H1 (cell line): Measurements from ENCODE around the gene NRIP3. TPM values are rescaled to one million over a fixed set of nuclear protein-coding genes. Genes with fewer than 3 reads are reported as not detected.

Experiments
- CTCF ChIA-PET: fragments of 300-600 bp; sonication (Branson Sonifier 250); formaldehyde crosslinking; loops from one replicate; lab custom pipeline; 2021; ENCODE audit not compliant: partially characterized antibody; lab: Charles Lee
- POLR2A ChIA-PET: fragments of 300-600 bp; sonication (Branson Sonifier 250); formaldehyde crosslinking; loops from one replicate; lab custom pipeline; 2021; ENCODE audit warnings: inconsistent platforms; ENCODE audit not compliant: partially characterized antibody; lab: Charles Lee
- DNase-seq, 2 experiments: peaks; one replicate each; pipeline versions ENCODE4 v3.0.0 to v3.0.0-alpha.2; 2010 to 2022; ENCODE audit warnings: low spot score in 2 of 2, low read depth in 1 of 2, mixed read lengths in 1 of 2
- FAIRE-seq: peaks from 2 replicates; lab custom pipeline; 2011; peaks lifted over from hg19 to GRCh38; lab: Jason Lieb, UNC
- H2AFZ ChIP-seq: 2 replicates; pipeline ENCODE4 v1.8.1; 2012; ENCODE audit warnings: low read length, inconsistent platforms
- H2AK5ac ChIP-seq: 2 replicates; pipeline ENCODE4 v1.6.1; 2013; ENCODE audit warnings: low read depth, low read length
- H2BK120ac ChIP-seq: replicated peaks from 2 replicates; pipeline ENCODE3; 2013; ENCODE audit warnings: low read depth, low read length, inconsistent platforms
- H2BK12ac ChIP-seq: 2 replicates; pipeline ENCODE4 v1.6.1; 2013; ENCODE audit warnings: low read depth, low read length
- H2BK15ac ChIP-seq: 2 replicates; pipeline ENCODE4 v1.6.1; 2013; ENCODE audit warnings: low read length
- H2BK20ac ChIP-seq: 2 replicates; pipeline ENCODE4 v1.6.1; 2013; ENCODE audit warnings: low read length
- H2BK5ac ChIP-seq: 2 replicates; pipeline ENCODE4 v1.6.1; 2013; ENCODE audit warnings: low read depth, low read length
- H3K14ac ChIP-seq: 2 replicates; pipeline ENCODE4 v1.6.1; 2013; ENCODE audit warnings: inconsistent platforms; ENCODE audit not compliant: insufficient read length
- H3K18ac ChIP-seq: 2 replicates; pipeline ENCODE4 v1.6.1; 2013; ENCODE audit warnings: low read length; ENCODE audit errors: extremely low read depth
- H3K23ac ChIP-seq: 2 replicates; pipeline ENCODE4 v1.6.1; 2013; ENCODE audit warnings: inconsistent platforms; ENCODE audit not compliant: insufficient read length
- H3K23me2 ChIP-seq: 2 replicates; pipeline ENCODE4 v1.6.1; 2013; ENCODE audit warnings: low read depth, low read length
- H3K27ac ChIP-seq: 2 replicates; pipeline ENCODE4 v1.6.1; 2011; ENCODE audit warnings: low read depth, low read length, inconsistent platforms
- H3K27me3 ChIP-seq, 4 experiments: replicated peaks in 1 of 4; 1 replicate in 1 of 4; 2 replicates in 3 of 4; pipeline versions ENCODE4 v1.6.1 to v1.8.1; 2011 to 2013; ENCODE audit warnings: low read length in 3 of 4, mild to moderate bottlenecking in 3 of 4, inconsistent platforms in 2 of 4, mixed read lengths in 2 of 4, moderate library complexity in 1 of 4; ENCODE audit not compliant: control insufficient read depth in 3 of 4, insufficient read depth in 3 of 4; ENCODE audit errors: extremely low read depth in 1 of 4
- H3K36me3 ChIP-seq, 4 experiments: 2 replicates each; pipeline versions ENCODE4 v1.6.1 to v1.8.1; 2011 to 2013; ENCODE audit warnings: mild to moderate bottlenecking in 4 of 4, low read length in 3 of 4, moderate library complexity in 2 of 4, control low read depth in 1 of 4, inconsistent platforms in 1 of 4; ENCODE audit not compliant: insufficient read depth in 4 of 4, control insufficient read depth in 2 of 4
- H3K4ac ChIP-seq: replicated peaks from 2 replicates; pipeline ENCODE3; 2013; ENCODE audit warnings: low read length, low read depth, mixed read lengths, inconsistent platforms; ENCODE audit not compliant: insufficient read length
- H3K4me1 ChIP-seq, 4 experiments: replicated peaks in 1 of 4; 1 replicate in 1 of 4; 2 replicates in 3 of 4; pipeline versions ENCODE4 v1.6.1 to v1.8.1; 2011 to 2013; ENCODE audit warnings: low read length in 3 of 4, inconsistent platforms in 2 of 4, mixed read lengths in 1 of 4; ENCODE audit not compliant: insufficient read depth in 4 of 4, control insufficient read depth in 3 of 4
- H3K4me2 ChIP-seq, 2 experiments: 2 replicates each; pipeline versions ENCODE4 v1.6.1 to v1.8.1; 2011 to 2013; ENCODE audit warnings: low read depth in 2 of 2, low read length in 2 of 2, control low read depth in 1 of 2, inconsistent platforms in 1 of 2, mild to moderate bottlenecking in 1 of 2; ENCODE audit not compliant: insufficient read depth in 1 of 2
- H3K4me3 ChIP-seq, 4 experiments: fragments of 200-600, 300-600 bp in 1 of 4; sonication (generic), shearing (Covaris generic), sonication (Bioruptor Twin) in 1 of 4; 2 replicates each; pipeline versions ENCODE4 v1.5.1 to v1.8.1; 2011 to 2016; ENCODE audit warnings: low read length in 4 of 4, low read depth in 3 of 4, control low read depth in 2 of 4, inconsistent platforms in 2 of 4, mild to moderate bottlenecking in 2 of 4, mixed read lengths in 1 of 4, moderate library complexity in 1 of 4; ENCODE audit not compliant: insufficient read depth in 2 of 4; ENCODE audit errors: extremely low read depth in 1 of 4
- H3K56ac ChIP-seq: replicated peaks from 2 replicates; pipeline ENCODE3; 2013; ENCODE audit warnings: low read depth, mild to moderate bottlenecking, mixed read lengths, low read length, inconsistent platforms; ENCODE audit not compliant: insufficient read length
- H3K79me1 ChIP-seq: 2 replicates; pipeline ENCODE4 v1.6.1; 2013; ENCODE audit warnings: low read depth, low read length, control low read depth
- H3K79me2 ChIP-seq, 2 experiments: 2 replicates each; pipeline versions ENCODE4 v1.6.1 to v1.8.1; 2012 to 2013; ENCODE audit warnings: low read length in 2 of 2, mild to moderate bottlenecking in 2 of 2, inconsistent platforms in 1 of 2; ENCODE audit not compliant: insufficient read depth in 2 of 2, control insufficient read depth in 1 of 2
- H3K9ac ChIP-seq, 4 experiments: replicated peaks in 1 of 4; 1 replicate in 1 of 4; 2 replicates in 3 of 4; pipeline versions ENCODE4 v1.6.1 to v1.8.1; 2011 to 2013; ENCODE audit warnings: low read depth in 3 of 4, low read length in 3 of 4, control low read depth in 2 of 4, mild to moderate bottlenecking in 2 of 4, moderate library complexity in 2 of 4, inconsistent platforms in 1 of 4; ENCODE audit errors: extremely low read depth in 1 of 4
- H3K9me3 ChIP-seq, 2 experiments: 2 replicates each; pipeline versions ENCODE4 v1.6.1 to v1.8.1; 2012 to 2013; ENCODE audit warnings: mild to moderate bottlenecking in 2 of 2, moderate library complexity in 2 of 2, control low read depth in 1 of 2, inconsistent platforms in 1 of 2, low read depth in 1 of 2, low read length in 1 of 2, mixed read lengths in 1 of 2; ENCODE audit not compliant: insufficient read depth in 2 of 2
- H4K20me1 ChIP-seq, 2 experiments: replicated peaks in 1 of 2; 2 replicates each; pipeline versions ENCODE3 to v1.8.1; 2011 to 2013; ENCODE audit warnings: inconsistent platforms in 2 of 2, low read length in 2 of 2, mild to moderate bottlenecking in 1 of 2; ENCODE audit not compliant: insufficient read depth in 2 of 2, control insufficient read depth in 1 of 2
- H4K5ac ChIP-seq: 2 replicates; pipeline ENCODE4 v1.6.1; 2013; ENCODE audit warnings: low read length, low read depth, mixed read lengths, inconsistent platforms; ENCODE audit not compliant: insufficient read length
- H4K8ac ChIP-seq: 2 replicates; pipeline ENCODE4 v1.8.0; 2013; ENCODE audit warnings: mild to moderate bottlenecking, moderate library complexity, low read length, inconsistent platforms; ENCODE audit not compliant: insufficient read depth; ENCODE audit errors: extremely low read depth
- H4K91ac ChIP-seq: replicated peaks from 2 replicates; pipeline ENCODE3; 2013; ENCODE audit warnings: low read length, mixed read lengths, inconsistent platforms; ENCODE audit not compliant: insufficient read length
- CREB1 ChIP-seq: IDR thresholded peaks from 2 replicates; pipeline ENCODE4 v1.6.1; 2012; ENCODE audit warnings: inconsistent platforms
- GABPA ChIP-seq: IDR thresholded peaks from 2 replicates; pipeline ENCODE4 v1.6.1; 2011; ENCODE audit warnings: mild to moderate bottlenecking, low read length, moderate library complexity, borderline replicate concordance; ENCODE audit not compliant: insufficient read depth
- HDAC2 ChIP-seq, 2 experiments: fragments of 300-600 bp in 1 of 2; sonication (generic) in 1 of 2; IDR thresholded peaks; 2 replicates each; pipeline ENCODE4 v1.6.1; 2011 to 2012; ENCODE audit warnings: low read depth in 2 of 2, low read length in 2 of 2, mild to moderate bottlenecking in 2 of 2, moderate library complexity in 2 of 2, borderline replicate concordance in 1 of 2, inconsistent platforms in 1 of 2
- RBBP5 ChIP-seq: IDR thresholded peaks from 2 replicates; pipeline ENCODE4 v1.7.1; 2012; ENCODE audit warnings: low read depth, mild to moderate bottlenecking, inconsistent platforms, low read length, moderate library complexity, borderline replicate concordance
- SIX5 ChIP-seq: IDR thresholded peaks from 2 replicates; pipeline ENCODE4 v1.6.1; 2011; ENCODE audit warnings: mild to moderate bottlenecking, low read depth, low read length
- SRF ChIP-seq: IDR thresholded peaks from 2 replicates; pipeline ENCODE4 v1.6.1; 2011; ENCODE audit warnings: mild to moderate bottlenecking, low read depth, low read length, moderate library complexity
- WGBS, 2 experiments: shearing (Covaris generic) in 1 of 2; methylation state at CpG; one replicate each; pipeline versions ENCODE4 v1.1.6 to v1.1.7; 2013 to 2015; ENCODE audit warnings: low lambda C conversion rate in 2 of 2, mixed read lengths in 2 of 2, inconsistent platforms in 1 of 2, low coverage in 1 of 2, missing lambda C conversion rate in 1 of 2; ENCODE audit not compliant: insufficient replicate concordance in 2 of 2, insufficient coverage in 1 of 2, insufficient read length in 1 of 2; ENCODE audit errors: extremely low coverage in 1 of 2, missing lambda C conversion rate in 1 of 2; 5-methylcytosine and 5-hydroxymethylcytosine counted together
- polyA plus RNA-seq, 7 experiments: library from polyadenylated mRNA; depleted of rRNA in 3 of 7; stranded (reverse) in 5 of 7; unstranded in 2 of 7; fragments of >200 nt in 5 of 7; fragments of 200-250 nt in 2 of 7; gene quantifications; 1 replicate in 5 of 7; 2 replicates in 1 of 7; 4 replicates in 1 of 7; pipeline versions ENCODE4 v1.2.1 to v1.2.3, GENCODE V29; 2011 to 2013; ENCODE audit warnings: missing spikeins in 2 of 7, mixed read lengths in 2 of 7
- total RNA-seq: library from RNA; stranded (reverse); fragmentation: NEBNext Ultra II Directional; extraction: Animal tissue kit (Norgen Biotek cat#: 25700); gene quantifications from 2 replicates; pipeline ENCODE4 v1.2.1, GENCODE V29; 2021

Gene NRIP3
- total and polyA plus RNA-seq, 2 of the 8 experiments (the other 6 are each of a cell fraction or from before 2014, with no cell fraction given), result 3.9 to 7.1 TPM

- H3K9me3 ChIP-seq, result no peaks in the 10 kb centered on the region
- peaks cover 3 to 11% (median 8%) of the 10 kb centered on the region in 4 experiments for H3K27me3 ChIP-seq
- CTCF ChIA-PET, result interaction anchor here (1.0 to 1.9 kb wide), 5 partner anchors 18 to 98 kb away, joined by 3 to 9 read pairs (median 3); no protein-coding TSS in a partner anchor
- FAIRE-seq (no peak), DNase-seq (no peak)
- no peak overlapping the region for H3K4me3 ChIP-seq
- no peak overlapping the region for H2AK5ac ChIP-seq
- no peak for TF ChIP-seq HDAC2 (IDR thresholded peaks at IDR 0.05; ENCODE audit: borderline replicate concordance in 1 of 2, low read depth in 2 of 2, low read length in 2 of 2)
- TF ChIP-seq SIX5, result no peak
- TF ChIP-seq SRF, result no peak
- TF ChIP-seq CREB1, result no peak
- TF ChIP-seq GABPA, result no peak
- no peak for TF ChIP-seq RBBP5
- TF ChIP-seq, all 59 proteins: peak for 0
- Histone ChIP-seq H4K5ac (no peak overlapping the region), H3K79me1 (no peaks in the 10 kb centered on the region), H3K23me2 (peaks cover 3% of the 10 kb centered on the region; the same call in 1 of the 2 replicates), H2AFZ (no peak overlapping the region), H4K91ac (no peak overlapping the region), H3K18ac (no peak overlapping the region), H2BK20ac (no peak overlapping the region), H3K79me2 (no peaks in the 10 kb centered on the region), H2BK5ac (no peak overlapping the region), H3K9ac (no peak overlapping the region), H2BK12ac (no peak overlapping the region), H4K8ac (no peak overlapping the region), H3K4me1 (no peaks in the 10 kb centered on the region), H3K27ac (no peak overlapping the region), H3K23ac (no peak overlapping the region), H3K4me2 (no peak overlapping the region), H3K14ac (no peak overlapping the region), H4K20me1 (peaks cover 0 to 2% of the 10 kb centered on the region in 2 experiments), H2BK15ac (no peak overlapping the region), H3K56ac (no peak overlapping the region), H2BK120ac (no peak overlapping the region), H3K36me3 (no peaks in the 10 kb centered on the region), H3K4ac (no peak overlapping the region)
- POLR2A ChIA-PET, result interaction anchor here (1.0 kb wide), 1 partner anchor 33 kb away, joined by 3 read pairs; no protein-coding TSS in a partner anchor
- WGBS, 2 experiments, result 88% methylated on average over 3 of the region's 3 CpGs; no CpG with 5 or more reads in 1 of the 2 experiments
Measured at GRCh38 chr11:8997451-8997850, 6.3 kb downstream of the NRIP3 start.
